Endothelial cell of hepatic sinusoid (primary cell): ENCODE results near the gene PHC2.
"Not testable (repeated sequence)": the region's sequence is repeated elsewhere in the genome, so short reads cannot be mapped to it uniquely, and the experiment has no call there.

Experiments used
- in situ Hi-C: cut with HindIII; loops from 2 replicates; pipeline ENCODE4 v1.10.0; 2017; ENCODE audit warnings: low sequenced_read_pairs

The PHC2 gene

DNA sequence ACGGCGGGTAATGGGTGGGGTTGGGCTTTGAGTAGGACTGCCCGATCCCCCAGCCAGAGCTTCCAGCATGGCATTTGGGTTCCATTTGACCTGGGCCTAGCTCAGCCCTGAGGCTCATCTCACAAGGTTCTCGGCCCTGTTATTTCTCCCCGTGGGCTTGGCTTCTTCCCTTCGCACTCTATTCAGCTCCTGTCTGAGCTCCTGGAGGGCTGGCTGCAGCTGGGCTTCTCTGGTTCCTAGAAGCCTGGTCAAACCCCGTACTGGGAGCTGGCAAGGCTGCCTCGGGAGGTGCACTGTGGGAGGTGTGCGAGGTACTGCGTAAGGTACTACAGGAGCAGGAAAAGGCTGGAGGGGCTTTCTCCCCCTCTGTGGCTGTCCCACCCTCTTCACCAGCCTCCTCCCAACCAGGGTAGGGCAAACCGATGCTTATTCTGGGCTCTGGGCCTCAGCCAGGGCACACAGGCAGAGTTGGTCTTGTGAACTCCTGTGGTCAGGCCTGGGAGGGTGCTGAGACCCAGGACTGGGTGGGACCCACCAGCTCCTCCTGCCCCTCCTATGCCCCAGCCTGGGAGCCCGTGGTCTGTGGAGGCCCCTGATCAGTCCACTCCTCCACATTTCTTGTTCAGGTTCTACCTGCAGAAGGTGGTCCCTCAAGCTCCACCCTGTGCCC, 110.8 kb downstream of the PHC2 start:
- in situ Hi-C loops: no loop called here

DNA sequence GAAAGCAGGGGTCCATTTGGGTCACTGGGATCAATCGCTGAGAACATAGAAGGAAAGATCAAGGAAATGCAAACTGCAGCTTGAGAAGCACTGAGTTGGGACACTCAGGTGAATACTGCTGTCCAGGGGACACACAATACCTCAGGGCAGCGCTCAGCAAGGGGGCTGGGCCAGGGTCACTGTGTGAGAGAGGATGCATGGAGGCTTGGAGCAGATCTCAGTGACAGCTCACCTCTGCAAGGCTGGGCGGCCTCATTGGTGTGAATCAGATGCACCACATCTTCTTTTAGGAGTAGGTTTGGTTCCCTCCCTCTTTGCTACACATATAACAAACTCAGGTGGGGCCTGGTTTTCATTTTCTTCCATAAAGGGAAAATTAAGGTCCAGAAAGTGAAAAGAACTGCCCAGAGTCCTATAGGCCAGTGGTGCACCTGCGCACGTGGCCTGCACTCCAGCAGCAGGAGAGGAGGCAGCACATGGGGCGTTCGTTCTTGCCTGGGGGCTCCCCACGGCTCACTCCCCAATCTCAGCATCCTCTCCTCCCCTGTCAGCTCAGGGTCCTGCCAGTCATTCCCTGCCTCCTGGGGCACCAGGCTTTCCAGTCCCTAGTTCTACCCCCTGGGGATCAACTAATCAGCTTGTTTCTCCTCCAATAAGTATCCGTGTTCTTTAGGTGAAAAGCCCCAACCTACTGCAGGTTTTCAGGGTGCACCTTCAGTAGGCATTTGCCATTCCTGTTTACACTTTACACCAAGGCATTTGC, 111.5 kb downstream of the PHC2 start:
- in situ Hi-C loops: no loop called here

DNA sequence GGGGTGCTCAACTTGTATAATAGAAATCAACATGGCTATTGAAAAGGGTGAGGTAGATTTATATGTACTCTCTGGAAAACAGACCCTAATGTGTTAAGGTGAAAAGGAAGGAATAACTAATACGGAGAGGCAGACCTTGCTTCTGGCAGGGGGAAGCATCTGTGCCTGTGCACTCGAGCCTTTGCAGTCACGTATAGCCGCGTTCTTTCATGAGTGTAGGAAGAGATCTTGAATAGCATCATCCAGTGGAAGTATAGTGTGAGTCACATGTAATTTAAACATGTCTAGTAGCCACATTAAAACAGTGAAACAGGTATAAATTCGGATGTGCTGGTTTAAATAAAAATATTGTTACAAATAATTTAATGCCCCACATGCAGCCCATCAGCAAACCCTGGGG, 112.9 kb downstream of the PHC2 start:
- in situ Hi-C loops: no loop called here

GRCh38 chr1:33317354-33317753, 113.5 kb downstream of the PHC2 start:
- in situ Hi-C loops: no loop called here

GRCh38 chr1:33316601-33317000, 114.3 kb downstream of the PHC2 start:
- in situ Hi-C loops: no loop called here

DNA sequence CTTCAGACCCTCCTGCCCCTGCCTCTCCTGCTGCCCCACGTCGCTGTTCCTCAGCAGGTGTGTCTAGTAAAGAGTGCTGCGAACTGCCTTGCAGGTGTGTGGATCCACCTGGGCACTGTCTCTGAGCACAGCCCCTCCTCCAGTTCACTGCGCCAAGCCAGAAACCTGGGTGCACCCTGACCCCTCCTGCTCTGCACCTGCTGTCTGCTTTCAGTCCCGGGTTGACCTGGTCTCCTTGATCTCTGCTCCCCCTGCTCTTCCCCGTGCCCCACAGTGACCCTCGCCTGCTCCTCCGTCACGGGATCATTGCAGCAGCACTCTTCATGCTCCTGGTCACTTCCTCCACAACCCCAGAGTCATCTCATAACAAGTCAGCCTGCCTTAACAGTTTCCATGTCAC, 116.5 kb downstream of the PHC2 start:
- in situ Hi-C loops: no loop called here

DNA sequence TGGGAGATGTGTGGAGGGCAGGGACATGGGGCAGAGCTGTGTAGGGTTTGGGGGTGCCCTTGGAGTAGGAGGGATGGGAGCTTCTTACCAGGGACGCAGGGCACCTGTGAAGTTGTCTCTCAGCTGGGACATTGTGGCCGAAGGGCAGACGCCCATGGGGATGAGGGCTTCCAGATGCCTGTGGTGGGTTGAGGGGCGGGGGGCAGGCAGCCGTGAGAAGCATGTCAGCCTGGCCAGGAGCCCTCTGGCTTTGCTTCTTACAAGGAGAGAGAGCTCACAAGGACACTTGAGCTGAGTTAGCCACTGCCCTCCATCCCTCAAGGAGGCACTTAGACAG, 118.5 kb downstream of the PHC2 start:
- in situ Hi-C loops: no loop called here

- in situ Hi-C loops: no loop called here
These were observed 119.0 kb downstream of the PHC2 start for GRCh38 chr1:33311706-33312412.

DNA sequence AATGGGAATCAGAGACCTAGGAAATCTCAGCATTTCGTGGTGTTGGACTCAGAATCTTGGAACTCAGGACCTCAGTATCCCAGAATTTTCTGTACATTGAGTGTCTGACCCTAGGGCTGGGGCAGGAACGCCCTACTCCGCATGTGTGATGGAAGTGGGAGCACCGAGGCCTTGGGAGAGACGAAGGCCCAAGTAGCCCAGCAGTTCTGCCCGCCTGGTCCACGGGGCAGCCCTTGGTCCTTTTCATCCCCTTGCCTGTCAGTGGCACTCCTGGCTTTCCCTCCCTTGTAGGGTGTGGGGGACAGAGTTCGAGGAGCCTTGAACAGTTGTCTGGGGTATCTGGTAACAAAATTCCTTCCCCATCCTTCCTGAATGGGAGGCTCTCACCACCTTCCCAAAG, 120.2 kb downstream of the PHC2 start:
- in situ Hi-C loops: no loop called here

GRCh38 chr1:33309351-33309750, 121.5 kb downstream of the PHC2 start:
- in situ Hi-C loops: not testable (repeated sequence)

DNA sequence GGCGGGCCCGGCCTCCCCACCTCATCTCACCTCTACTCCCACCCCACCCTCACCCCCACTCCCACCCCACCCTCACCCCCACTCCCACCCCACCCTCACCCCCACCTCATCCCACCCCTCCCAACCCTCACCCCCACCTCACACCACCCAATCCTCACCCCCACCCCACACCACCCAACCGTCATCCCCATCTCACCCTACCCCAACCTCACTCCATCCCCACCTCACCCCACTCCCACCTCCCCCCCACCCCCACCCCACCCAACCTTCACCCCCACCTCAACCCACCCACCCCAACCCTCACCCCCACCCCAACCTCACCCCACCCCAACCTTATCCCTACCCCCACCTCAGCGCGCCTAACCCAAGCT, 123.4 kb downstream of the PHC2 start:
- in situ Hi-C loops: no loop called here

DNA sequence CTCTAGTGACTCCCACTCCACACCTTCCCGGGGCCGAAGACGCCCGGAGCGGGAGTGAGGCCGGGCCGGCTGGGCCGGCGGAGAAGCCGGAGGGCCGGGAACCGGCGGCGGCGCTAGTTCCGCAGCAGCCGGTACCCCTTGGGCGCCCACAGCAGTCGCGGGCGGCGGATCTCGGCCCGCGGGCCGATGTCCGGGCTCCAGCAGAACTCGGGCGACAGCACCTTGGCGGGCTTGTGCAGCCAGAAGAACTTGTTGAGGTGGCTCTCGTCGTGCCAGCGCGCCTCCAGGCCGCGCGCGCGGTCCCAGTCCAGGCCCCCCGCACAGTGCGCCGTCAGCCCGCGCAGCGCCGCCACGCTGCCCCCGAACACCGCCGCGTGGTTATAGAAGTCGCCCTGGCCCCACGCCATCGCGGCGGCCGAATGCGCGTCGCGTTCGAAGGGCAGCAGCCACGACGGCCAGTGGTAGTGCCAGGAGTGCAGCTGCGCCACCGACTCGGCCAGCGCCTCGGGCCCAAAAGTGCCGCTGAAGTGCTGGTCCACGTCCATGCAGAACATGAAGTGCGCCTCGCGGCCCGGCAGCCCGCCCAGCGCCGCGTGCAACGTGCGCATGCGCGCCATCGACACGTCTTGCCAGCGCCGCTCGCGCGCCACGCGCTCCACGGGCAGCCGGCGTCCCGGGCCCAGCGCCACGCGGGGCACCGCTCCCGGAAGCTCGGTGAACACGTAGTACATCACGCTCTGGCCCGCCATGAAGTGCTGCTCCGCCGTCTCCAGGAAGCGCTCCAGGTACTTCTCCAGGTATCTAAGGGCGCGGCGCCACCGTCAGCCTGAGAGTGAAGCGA, 124.0 kb downstream of the PHC2 start:
- in situ Hi-C loops: no loop called here

DNA sequence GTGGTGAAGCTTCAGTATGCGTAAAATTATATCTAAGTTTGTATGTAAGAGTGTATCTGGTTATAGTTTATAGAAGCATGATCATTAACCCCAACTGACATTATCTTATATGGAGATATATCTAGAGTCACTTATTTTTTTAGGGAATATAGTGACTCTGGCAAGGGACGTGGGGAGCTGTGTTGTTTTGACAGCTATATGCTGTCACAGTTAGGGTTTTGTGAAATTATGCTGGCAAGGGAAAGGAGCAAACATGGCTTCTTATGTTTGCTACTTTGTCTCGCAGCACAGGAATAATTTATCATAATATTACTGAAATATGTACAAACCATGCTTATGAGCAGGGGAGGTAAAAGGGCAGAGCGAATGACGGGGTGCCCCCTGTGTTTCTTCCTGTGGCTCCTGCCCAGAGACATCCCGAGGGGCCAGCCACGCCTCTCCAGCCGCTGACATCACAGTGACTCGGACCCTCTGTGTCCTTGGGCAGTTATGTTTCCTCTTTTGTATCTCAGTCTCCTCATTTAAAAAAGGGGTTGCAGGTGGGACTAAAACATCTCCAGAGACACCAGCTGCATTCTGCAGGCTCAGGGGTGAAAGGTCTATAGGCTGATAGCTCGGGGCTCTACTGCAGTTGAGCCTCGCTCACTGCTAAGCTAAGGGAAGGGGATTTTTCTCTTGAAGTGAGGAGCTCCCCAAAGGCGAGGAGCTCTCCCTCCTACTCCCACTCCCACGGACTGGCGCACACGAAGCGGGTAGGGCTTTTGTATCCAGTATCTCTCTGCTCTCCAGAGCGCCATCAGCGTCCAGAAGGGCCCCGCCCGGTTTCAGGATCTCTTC, 124.9 kb downstream of the PHC2 start:
- in situ Hi-C loops: no loop called here

GRCh38 chr1:33305016-33305415, 125.9 kb downstream of the PHC2 start:
- in situ Hi-C loops: no loop called here

DNA sequence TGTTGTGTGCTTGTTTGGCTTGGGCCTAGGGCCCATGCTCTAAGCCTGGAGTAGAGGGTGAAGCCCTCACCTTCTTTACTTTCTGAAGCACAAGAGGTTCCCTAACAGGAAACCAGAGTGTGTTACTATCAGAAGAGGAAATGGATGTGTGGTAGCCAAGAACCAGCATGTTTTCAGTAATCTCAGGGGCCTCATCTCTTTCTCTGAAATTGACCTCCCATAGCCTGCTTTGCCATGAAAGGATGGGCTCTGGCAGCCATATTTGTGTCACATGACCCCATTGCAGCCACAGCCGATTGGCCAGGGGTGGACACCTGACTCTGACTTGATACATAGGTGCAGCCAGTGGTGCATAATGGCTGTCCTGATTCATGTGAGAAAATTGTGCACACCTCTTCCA, 128.6 kb downstream of the PHC2 start:
- in situ Hi-C loops: no loop called here

- in situ Hi-C loops: no loop called here
These were observed 129.5 kb downstream of the PHC2 start for GRCh38 chr1:33301273-33301984.

DNA sequence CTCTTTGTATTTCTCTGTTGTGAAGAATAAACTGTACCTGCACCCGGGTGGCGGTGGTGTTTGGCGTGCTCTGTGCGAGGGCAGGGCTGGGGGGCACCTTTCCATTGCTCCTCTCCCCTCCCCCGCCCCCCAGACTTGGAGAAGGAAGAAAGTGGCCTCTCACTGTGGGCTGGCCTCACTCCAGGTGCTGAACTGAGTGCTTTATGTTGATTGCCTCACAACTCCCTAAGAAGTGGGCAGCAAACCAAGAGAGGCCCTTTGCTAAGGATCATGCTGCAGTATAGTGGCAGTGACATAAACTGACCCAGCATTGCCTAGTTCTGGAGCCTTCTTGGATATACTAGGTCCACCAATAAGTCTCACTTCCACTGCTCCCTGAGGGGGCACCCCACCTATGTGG, 130.2 kb downstream of the PHC2 start:
- in situ Hi-C loops: no loop called here

DNA sequence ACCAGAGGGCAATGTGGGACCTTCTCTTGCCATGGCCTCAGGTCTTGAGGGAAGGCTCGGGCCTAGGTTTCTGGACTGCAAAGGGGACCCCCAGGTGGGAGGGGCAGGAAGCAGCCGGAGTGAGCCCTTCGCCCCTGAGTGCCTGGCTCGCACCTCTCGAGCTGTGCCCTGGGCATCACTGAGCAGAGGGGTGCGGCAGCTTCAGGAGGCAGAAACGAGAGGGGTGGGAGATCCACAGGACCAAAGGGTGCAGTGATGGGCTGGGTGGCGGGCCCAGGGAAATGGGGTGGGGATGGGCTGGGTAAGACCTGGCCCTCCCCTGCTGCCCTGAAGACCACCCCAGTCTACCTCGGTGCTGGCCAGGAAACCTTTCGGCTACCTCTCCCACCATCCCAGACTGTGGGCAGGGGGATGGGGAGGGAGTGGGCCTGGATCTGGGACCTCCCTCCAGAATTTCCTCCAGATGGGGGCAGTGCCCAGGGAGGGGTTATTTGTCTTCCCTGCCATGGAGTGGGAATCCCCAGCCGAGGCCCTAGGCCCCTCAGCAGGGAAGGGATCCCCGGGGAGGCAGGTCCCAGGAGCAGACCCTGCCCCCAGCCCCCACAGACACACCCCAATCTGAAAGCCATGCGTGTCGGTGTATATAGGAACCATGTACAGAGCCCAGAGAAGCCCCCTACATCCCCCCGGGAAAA, 131.3 kb downstream of the PHC2 start:
- in situ Hi-C loops: loop anchor here (5.0 to 25.0 kb wide), 2 partner anchors 83 to 163 kb away; partner anchors contain the start of gene ZSCAN20
